SK-N-MC (cell line): Measurements from ENCODE around the gene OTOGL.

Experiments
- EZH2 ChIP-seq: fragments of 200-600 bp; sonication (generic); IDR thresholded peaks from one replicate; pipeline ENCODE4 v1.6.1; 2017; ENCODE audit warnings: antibody characterized with exemption
- POLR2AphosphoS5 ChIP-seq: IDR thresholded peaks from 2 replicates; pipeline ENCODE4 v1.6.1; 2012; ENCODE audit warnings: mild to moderate bottlenecking, low read depth, low read length, borderline replicate concordance

DNA sequence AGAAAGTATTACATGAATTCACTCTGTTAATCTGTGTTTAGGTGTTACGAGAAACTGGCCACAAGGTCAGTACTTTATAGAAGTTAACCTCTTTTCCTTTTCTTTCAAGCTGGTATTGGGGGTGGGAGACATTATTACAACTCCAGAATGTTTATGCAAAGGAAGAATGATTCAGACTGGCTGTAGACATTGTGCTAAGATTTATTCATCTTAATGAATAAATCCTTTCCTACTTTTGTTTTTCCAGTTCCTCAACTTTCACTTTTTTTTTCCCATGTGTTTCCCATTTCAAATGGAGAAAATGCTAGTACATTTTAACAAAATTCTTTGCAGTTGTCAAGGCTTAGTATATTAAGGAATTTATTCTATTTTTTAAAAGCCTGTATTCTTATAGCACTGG lies 1.3 kb downstream of the OTOGL start:
- TF ChIP-seq POLR2AphosphoS5 (no peak), EZH2 (no peak)
